IMR-90 (cell line): ENCODE data around the gene CNNM3. TPM values are rescaled to one million over a fixed set of nuclear protein-coding genes. Genes with fewer than 3 reads are reported as not detected.

ENCODE experiments used
- ATAC-seq: fragments of 200-7000 bp; cut with Tn5 transposase; 2 replicates; pipeline ENCODE4 v1.9.1; 2020; ENCODE audit warnings: low read depth, mild to moderate bottlenecking, moderate library complexity
- BruUV-seq: library from RNA; stranded (reverse); fragments of 400-500 nt; replicated peaks from 2 replicates; lab custom pipeline; 2021; lab: Mats Ljungman, UMichigan
- CTCF ChIA-PET: fragments of 300-600 bp; formaldehyde crosslinking; extraction: SDS; loops from one replicate; lab custom pipeline; 2021; ENCODE audit warnings: antibody characterized with exemption; lab: Yijun Ruan, JAX
- POLR2A ChIA-PET: fragments of 300-600 bp; sonication (Branson Sonifier 250); formaldehyde crosslinking; loops from one replicate; lab custom pipeline; 2022; ENCODE audit warnings: antibody characterized with exemption; ENCODE audit not compliant: unreplicated experiment; lab: Charles Lee
- DNase-seq: peaks from one replicate; pipeline ENCODE4 v3.0.0; 2013
- H2AFZ ChIP-seq: replicated peaks from 2 replicates; pipeline ENCODE3; 2013; ENCODE audit warnings: low read length, mild to moderate bottlenecking; ENCODE audit not compliant: poor library complexity
- H2AK5ac ChIP-seq: 2 replicates; pipeline ENCODE4 v1.6.1; 2013; ENCODE audit warnings: low read depth, low read length, inconsistent platforms
- H2AK9ac ChIP-seq: replicated peaks from 2 replicates; pipeline ENCODE3; 2013; ENCODE audit warnings: mild to moderate bottlenecking, low read depth, low read length, moderate library complexity; ENCODE audit not compliant: poor library complexity
- H2BK120ac ChIP-seq: 2 replicates; pipeline ENCODE4 v1.6.1; 2013; ENCODE audit warnings: low read depth, low read length, inconsistent platforms
- H2BK15ac ChIP-seq: 3 replicates; pipeline ENCODE4 v1.6.1; 2013; ENCODE audit warnings: low read depth, low read length, inconsistent platforms
- H2BK20ac ChIP-seq: 2 replicates; pipeline ENCODE4 v1.6.1; 2013; ENCODE audit warnings: low read depth, mild to moderate bottlenecking, inconsistent platforms, low read length, moderate library complexity
- H2BK5ac ChIP-seq: 2 replicates; pipeline ENCODE4 v1.6.1; 2013; ENCODE audit warnings: mild to moderate bottlenecking, low read depth, low read length, inconsistent platforms; ENCODE audit not compliant: poor library complexity, severe bottlenecking
- H3K14ac ChIP-seq: replicated peaks from 2 replicates; pipeline ENCODE4 v1.6.1; 2013; ENCODE audit warnings: low read depth, low read length, inconsistent platforms
- H3K18ac ChIP-seq: 2 replicates; pipeline ENCODE4 v1.6.1; 2013; ENCODE audit warnings: low read depth, low read length, control low read depth
- H3K23ac ChIP-seq: 2 replicates; pipeline ENCODE4 v1.6.1; 2013; ENCODE audit warnings: low read depth, low read length, inconsistent platforms
- H3K27ac ChIP-seq: 2 replicates; pipeline ENCODE4 v1.5.1; 2013; ENCODE audit warnings: mild to moderate bottlenecking, control low read depth, low read length; ENCODE audit not compliant: insufficient read depth
- H3K27me3 ChIP-seq: 2 replicates; pipeline ENCODE4 v1.6.1; 2013; ENCODE audit warnings: low read length; ENCODE audit not compliant: control insufficient read depth, insufficient read depth
- H3K36me3 ChIP-seq: 2 replicates; pipeline ENCODE4 v1.6.1; 2013; ENCODE audit warnings: low read length, mixed read lengths; ENCODE audit not compliant: control insufficient read depth, insufficient read depth
- H3K4ac ChIP-seq: 2 replicates; pipeline ENCODE4 v1.6.1; 2013; ENCODE audit warnings: low read depth, low read length, inconsistent platforms
- H3K4me1 ChIP-seq: 2 replicates; pipeline ENCODE4 v1.6.1; 2013; ENCODE audit warnings: low read length, mixed read lengths; ENCODE audit not compliant: control insufficient read depth, insufficient read depth
- H3K4me2 ChIP-seq: 2 replicates; pipeline ENCODE4 v1.6.1; 2013; ENCODE audit warnings: low read depth, mild to moderate bottlenecking, control low read depth, low read length, moderate library complexity
- H3K4me3 ChIP-seq: 2 replicates; pipeline ENCODE4 v1.5.1; 2013; ENCODE audit warnings: low read depth, mild to moderate bottlenecking, control low read depth, low read length, moderate library complexity; ENCODE audit not compliant: insufficient read depth
- H3K56ac ChIP-seq: 2 replicates; pipeline ENCODE4 v1.6.1; 2013; ENCODE audit warnings: low read length, inconsistent platforms; ENCODE audit not compliant: insufficient read depth; ENCODE audit errors: extremely low read depth
- H3K79me1 ChIP-seq, 2 experiments: 2 replicates each; pipeline ENCODE4 v1.6.1; 2013; ENCODE audit warnings: low read length in 2 of 2, inconsistent platforms in 1 of 2, low read depth in 1 of 2
- H3K9ac ChIP-seq: 2 replicates; pipeline ENCODE4 v1.6.1; 2013; ENCODE audit warnings: low read depth, low read length, control low read depth
- H3K9me1 ChIP-seq: 2 replicates; pipeline ENCODE4 v1.6.1; 2013; ENCODE audit warnings: low read length, inconsistent platforms; ENCODE audit not compliant: insufficient read depth
- H3K9me3 ChIP-seq: 2 replicates; pipeline ENCODE4 v1.6.1; 2013; ENCODE audit warnings: low read length; ENCODE audit not compliant: control insufficient read depth, insufficient read depth
- H4K20me1 ChIP-seq: 2 replicates; pipeline ENCODE4 v1.6.1; 2013; ENCODE audit warnings: low read length, inconsistent platforms; ENCODE audit not compliant: insufficient read depth
- H4K5ac ChIP-seq: 2 replicates; pipeline ENCODE4 v1.6.1; 2013; ENCODE audit warnings: mild to moderate bottlenecking, low read depth, low read length, control low read depth
- H4K8ac ChIP-seq, 2 experiments: 2 replicates each; pipeline ENCODE4 v1.6.1; 2013; ENCODE audit warnings: low read depth in 2 of 2, low read length in 2 of 2, control low read depth in 1 of 2, inconsistent platforms in 1 of 2
- H4K91ac ChIP-seq: 2 replicates; pipeline ENCODE4 v1.6.1; 2013; ENCODE audit warnings: low read depth, low read length, inconsistent platforms; ENCODE audit not compliant: insufficient read depth
- BHLHE40 ChIP-seq: fragments of 150-350 bp; IDR thresholded peaks from 2 replicates; pipeline ENCODE4 v1.6.1; 2016; ENCODE audit warnings: mild to moderate bottlenecking, low read depth, low read length
- CHD1 ChIP-seq: IDR thresholded peaks from 2 replicates; pipeline ENCODE4 v1.6.1; 2012; ENCODE audit warnings: low read depth, low read length, improper control_type of control experiment
- CTCF ChIP-seq: conservative IDR thresholded peaks from 2 replicates; pipeline ENCODE4 v1.5.1; 2012; ENCODE audit warnings: mild to moderate bottlenecking, low read depth, low read length, improper control_type of control experiment
- FOS ChIP-seq: fragments of 150-350 bp; IDR thresholded peaks from 2 replicates; pipeline ENCODE4 v1.6.1; 2016; ENCODE audit warnings: low read depth, low read length
- MAFK ChIP-seq: IDR thresholded peaks from 2 replicates; pipeline ENCODE4 v1.6.1; 2012; ENCODE audit warnings: low read depth, low read length, improper control_type of control experiment
- MAZ ChIP-seq: IDR thresholded peaks from 2 replicates; pipeline ENCODE4 v1.6.1; 2012; ENCODE audit warnings: low read depth, mild to moderate bottlenecking, low read length, improper control_type of control experiment, moderate library complexity, borderline replicate concordance
- NFE2L2 ChIP-seq: fragments of 150-350 bp; IDR thresholded peaks from 2 replicates; pipeline ENCODE4 v1.6.1; 2016; ENCODE audit warnings: low read depth, mild to moderate bottlenecking, low read length
- POLR2A ChIP-seq: IDR thresholded peaks from 2 replicates; pipeline ENCODE4 v1.6.1; 2012; ENCODE audit warnings: mild to moderate bottlenecking, low read depth, low read length
- RCOR1 ChIP-seq: IDR thresholded peaks from 2 replicates; pipeline ENCODE4 v1.6.1; 2012; ENCODE audit warnings: mild to moderate bottlenecking, low read length, improper control_type of control experiment; ENCODE audit not compliant: insufficient replicate concordance
- RFX5 ChIP-seq: IDR thresholded peaks from 2 replicates; pipeline ENCODE4 v1.8.0; 2012; ENCODE audit warnings: low read depth, mild to moderate bottlenecking, low read length, moderate library complexity
- USF2 ChIP-seq: fragments of 150-350 bp; IDR thresholded peaks from 2 replicates; pipeline ENCODE4 v1.6.1; 2017; ENCODE audit warnings: mild to moderate bottlenecking, antibody characterized with exemption, low read length, low read depth
- WGBS, 2 experiments: methylation state at CpG; one replicate each; pipeline versions ENCODE4 v1.1.5 to v1.1.7; 2013; ENCODE audit warnings: missing lambda C conversion rate in 2 of 2; ENCODE audit not compliant: insufficient read length in 1 of 2; ENCODE audit errors: extremely low coverage in 2 of 2; 5-methylcytosine and 5-hydroxymethylcytosine counted together
- dilution Hi-C: fragments of 300-500 bp; cut with HindIII; formaldehyde crosslinking; loops from one replicate; pipeline ENCODE4 v1.14.3; 2018; ENCODE audit warnings: low sequenced_read_pairs; ENCODE audit not compliant: unreplicated experiment
- in situ Hi-C: fragments of 300-500 bp; cut with MboI; formaldehyde crosslinking; loops from 3 replicates; pipeline ENCODE4 v1.14.3; 2019; ENCODE audit warnings: low sequenced_read_pairs, inconsistent platforms, mixed read lengths
- intact Hi-C: fragments of 100-400 bp; cut with micrococcal nuclease; formaldehyde crosslinking; loops from 2 replicates; pipeline ENCODE4 v1.10.0; 2022
- polyA plus RNA-seq, 3 experiments: library from polyadenylated mRNA; depleted of rRNA; stranded (reverse); fragments of >200 nt; gene quantifications; 2 replicates each; pipeline ENCODE4 v1.2.3, GENCODE V29; 2012; ENCODE audit warnings: low replicate concordance in 1 of 3
- total RNA-seq: library from RNA; depleted of rRNA; stranded (reverse); fragments of >200 nt; gene quantifications from 2 replicates; pipeline ENCODE4 v1.2.3, GENCODE V29; 2012
- TF ChIP-seq, protein P1 (sequence below): fragments of 150-350 bp; IDR thresholded peaks from 2 replicates; pipeline ENCODE4 v1.6.1; 2016; ENCODE audit warnings: low read depth, mild to moderate bottlenecking, low read length, moderate library complexity, borderline replicate concordance

CNNM3 gene
- total and polyA plus RNA-seq, 2 of the 4 experiments (the other 2 are of a cell fraction) = 2.3 to 6.1 TPM

- no peak overlapping the region for H3K27ac ChIP-seq
- H2BK15ac ChIP-seq = no peak overlapping the region
- H2BK20ac ChIP-seq = no peak overlapping the region
- dilution Hi-C loops = no loop called here
- no peaks in the 10 kb centered on the region; the same call in 1 of the 2 replicates for H4K20me1 ChIP-seq
- H4K5ac ChIP-seq = no peak overlapping the region
- H4K8ac ChIP-seq = no peak overlapping the region
- no peak overlapping the region for H2BK120ac ChIP-seq
- H3K14ac ChIP-seq = no peak overlapping the region
- H3K79me1 ChIP-seq = no peaks in the 10 kb centered on the region
- no peaks in the 10 kb centered on the region for H3K27me3 ChIP-seq
- H3K9ac ChIP-seq = no peak overlapping the region
- H2AK5ac ChIP-seq = no peak overlapping the region
- H3K56ac ChIP-seq = no peak overlapping the region
- CTCF ChIA-PET = interaction anchor here (1.1 kb wide), 1 partner anchor 18 kb away, joined by 3 read pairs; the partner anchor contains the start of gene ANKRD39
- 55% methylated on average over 30 of the region's 42 CpGs; no CpG with 5 or more reads in 1 of the 2 experiments for WGBS, 2 experiments
- H2AFZ ChIP-seq = peak overlapping the region; percentile 32
- no peak overlapping the region for H2BK5ac ChIP-seq
- no peak overlapping the region for H3K18ac ChIP-seq
- no peak overlapping the region for H3K4me2 ChIP-seq
- in situ Hi-C loops = no loop called here
- H3K9me1 ChIP-seq = no peaks in the 10 kb centered on the region
- H3K9me3 ChIP-seq = no peaks in the 10 kb centered on the region
- H3K4me3 ChIP-seq = no peak overlapping the region
- no peak overlapping the region for H3K4ac ChIP-seq
- H3K23ac ChIP-seq = no peak overlapping the region
- H2AK9ac ChIP-seq = peak overlapping the region; percentile 50
- H3K4me1 ChIP-seq = no peaks in the 10 kb centered on the region
- no peak for DNase-seq
- H4K91ac ChIP-seq = no peak overlapping the region
- no peak for ATAC-seq
- POLR2A ChIA-PET = no interaction called here
- intact Hi-C loops = no loop called here
- no TSS peak for BruUV-seq
- H3K36me3 ChIP-seq = peaks cover 3% of the 10 kb centered on the region; the same call in 1 of the 2 replicates
- TF ChIP-seq MAZ = no peak
- TF ChIP-seq CHD1 = no peak
- no peak for TF ChIP-seq NFE2L2
- TF ChIP-seq BHLHE40 = no peak
- TF ChIP-seq FOS = no peak
- TF ChIP-seq MAFK = no peak
- TF ChIP-seq RFX5 = no peak
- no peak for TF ChIP-seq POLR2A
- no peak for TF ChIP-seq RCOR1
- TF ChIP-seq CTCF = no peak
- no peak for TF ChIP-seq USF2
- TF ChIP-seq, protein P1, sequence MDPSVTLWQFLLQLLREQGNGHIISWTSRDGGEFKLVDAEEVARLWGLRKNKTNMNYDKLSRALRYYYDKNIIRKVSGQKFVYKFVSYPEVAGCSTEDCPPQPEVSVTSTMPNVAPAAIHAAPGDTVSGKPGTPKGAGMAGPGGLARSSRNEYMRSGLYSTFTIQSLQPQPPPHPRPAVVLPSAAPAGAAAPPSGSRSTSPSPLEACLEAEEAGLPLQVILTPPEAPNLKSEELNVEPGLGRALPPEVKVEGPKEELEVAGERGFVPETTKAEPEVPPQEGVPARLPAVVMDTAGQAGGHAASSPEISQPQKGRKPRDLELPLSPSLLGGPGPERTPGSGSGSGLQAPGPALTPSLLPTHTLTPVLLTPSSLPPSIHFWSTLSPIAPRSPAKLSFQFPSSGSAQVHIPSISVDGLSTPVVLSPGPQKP = no peak
Observed at GRCh38 chr2:96839293-96839874, 23.3 kb downstream of the CNNM3 start.
